Measurements from ENCODE around the gene SLC15A3.

DNA sequence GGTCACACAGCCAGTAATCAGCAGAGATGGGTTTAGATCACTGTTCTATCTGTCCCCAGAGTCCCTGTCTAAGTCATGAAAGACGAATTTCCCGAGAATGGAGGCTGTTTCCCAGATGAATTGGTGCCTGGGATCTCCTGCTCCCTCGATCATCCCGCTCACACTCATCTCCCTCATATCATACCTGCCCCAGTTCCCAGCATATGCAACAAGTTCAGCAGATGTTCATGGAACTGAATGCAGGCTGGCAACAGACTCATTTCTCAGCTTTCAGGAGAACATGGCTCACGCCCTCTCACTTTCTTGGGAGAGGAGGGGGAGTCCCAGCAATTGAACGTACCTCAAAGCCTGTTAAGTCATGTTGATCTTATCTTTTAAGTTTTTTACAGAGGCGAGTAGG is 41.6 kb upstream of the SLC15A3 start:
- TF ChIP-seq, protein P1, sequence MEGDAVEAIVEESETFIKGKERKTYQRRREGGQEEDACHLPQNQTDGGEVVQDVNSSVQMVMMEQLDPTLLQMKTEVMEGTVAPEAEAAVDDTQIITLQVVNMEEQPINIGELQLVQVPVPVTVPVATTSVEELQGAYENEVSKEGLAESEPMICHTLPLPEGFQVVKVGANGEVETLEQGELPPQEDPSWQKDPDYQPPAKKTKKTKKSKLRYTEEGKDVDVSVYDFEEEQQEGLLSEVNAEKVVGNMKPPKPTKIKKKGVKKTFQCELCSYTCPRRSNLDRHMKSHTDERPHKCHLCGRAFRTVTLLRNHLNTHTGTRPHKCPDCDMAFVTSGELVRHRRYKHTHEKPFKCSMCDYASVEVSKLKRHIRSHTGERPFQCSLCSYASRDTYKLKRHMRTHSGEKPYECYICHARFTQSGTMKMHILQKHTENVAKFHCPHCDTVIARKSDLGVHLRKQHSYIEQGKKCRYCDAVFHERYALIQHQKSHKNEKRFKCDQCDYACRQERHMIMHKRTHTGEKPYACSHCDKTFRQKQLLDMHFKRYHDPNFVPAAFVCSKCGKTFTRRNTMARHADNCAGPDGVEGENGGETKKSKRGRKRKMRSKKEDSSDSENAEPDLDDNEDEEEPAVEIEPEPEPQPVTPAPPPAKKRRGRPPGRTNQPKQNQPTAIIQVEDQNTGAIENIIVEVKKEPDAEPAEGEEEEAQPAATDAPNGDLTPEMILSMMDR (IDR thresholded peaks at IDR 0.05), result no peak
- TF ChIP-seq ZNF396 (CRISPR knock-in tag; IDR thresholded peaks at IDR 0.05; ENCODE audit: borderline replicate concordance) (no peak), CREB1 (CRISPR knock-in tag; IDR thresholded peaks at IDR 0.05) (no peak)
- TF ChIP-seq, protein P2, sequence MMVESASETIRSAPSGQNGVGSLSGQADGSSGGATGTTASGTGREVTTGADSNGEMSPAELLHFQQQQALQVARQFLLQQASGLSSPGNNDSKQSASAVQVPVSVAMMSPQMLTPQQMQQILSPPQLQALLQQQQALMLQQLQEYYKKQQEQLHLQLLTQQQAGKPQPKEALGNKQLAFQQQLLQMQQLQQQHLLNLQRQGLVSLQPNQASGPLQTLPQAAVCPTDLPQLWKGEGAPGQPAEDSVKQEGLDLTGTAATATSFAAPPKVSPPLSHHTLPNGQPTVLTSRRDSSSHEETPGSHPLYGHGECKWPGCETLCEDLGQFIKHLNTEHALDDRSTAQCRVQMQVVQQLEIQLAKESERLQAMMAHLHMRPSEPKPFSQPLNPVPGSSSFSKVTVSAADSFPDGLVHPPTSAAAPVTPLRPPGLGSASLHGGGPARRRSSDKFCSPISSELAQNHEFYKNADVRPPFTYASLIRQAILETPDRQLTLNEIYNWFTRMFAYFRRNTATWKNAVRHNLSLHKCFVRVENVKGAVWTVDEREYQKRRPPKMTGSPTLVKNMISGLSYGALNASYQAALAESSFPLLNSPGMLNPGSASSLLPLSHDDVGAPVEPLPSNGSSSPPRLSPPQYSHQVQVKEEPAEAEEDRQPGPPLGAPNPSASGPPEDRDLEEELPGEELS (CRISPR knock-in tag; IDR thresholded peaks at IDR 0.05), result no peak
